Activated CD8-positive, alpha-beta memory T cell treated with anti-CD3 and anti-CD28 coated beads for 4 hours (primary cell): ENCODE measurements around the gene CYP4F2.
A peak's percentile ranks its signal among the peaks of the same experiment; 100 is the strongest.
"Not testable (repeated sequence)": the region's sequence is repeated elsewhere in the genome, so short reads cannot be mapped to it uniquely, and the experiment has no call there.

ENCODE experiments used
- DNase-seq, 2 donors: peaks; one replicate each; pipeline ENCODE4 v3.0.0-alpha.2; 2020; ENCODE audit warnings: low read depth in 2 of 2

Gene CYP4F2

DNA sequence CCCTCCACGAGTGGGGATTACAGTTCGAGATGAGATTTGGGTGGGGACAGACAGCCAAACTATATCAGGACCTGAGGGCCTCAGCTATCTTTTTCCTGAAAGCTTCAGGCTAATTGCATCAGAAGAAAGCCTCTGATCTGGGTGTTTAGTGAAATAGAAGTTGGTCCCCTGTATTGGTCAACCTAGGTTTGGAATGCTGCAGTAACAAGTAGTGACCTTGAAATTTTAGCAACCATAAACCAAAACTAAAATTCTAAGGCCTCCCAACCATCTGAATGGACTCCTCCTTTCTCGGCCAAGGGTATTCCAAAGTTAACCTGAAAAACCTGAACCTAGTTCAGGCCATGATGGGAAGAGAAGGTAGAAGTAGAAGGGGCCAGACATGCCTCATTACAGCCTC is 47.5 kb downstream of the CYP4F2 start:
- no peak for DNase-seq

DNA sequence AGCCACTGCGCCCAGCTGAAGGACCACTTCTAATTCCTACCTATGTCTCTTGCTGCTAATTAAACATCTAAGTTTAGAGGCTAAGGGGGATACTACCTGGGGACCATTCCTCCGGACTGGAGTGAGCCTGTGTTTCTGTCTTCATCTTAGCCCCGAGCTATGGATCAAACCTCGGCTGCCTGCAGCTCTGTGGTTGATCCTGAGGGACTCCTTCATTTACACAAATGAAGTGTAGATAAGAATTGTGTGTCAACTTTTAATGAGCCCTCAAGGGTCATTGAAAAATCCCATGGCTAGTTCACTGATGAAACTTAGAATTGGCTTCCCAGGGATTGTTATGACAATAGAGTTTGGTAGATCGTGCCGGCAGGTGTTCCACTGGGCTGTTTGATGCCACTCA is 51.0 kb downstream of the CYP4F2 start:
- no peak for DNase-seq

DNA sequence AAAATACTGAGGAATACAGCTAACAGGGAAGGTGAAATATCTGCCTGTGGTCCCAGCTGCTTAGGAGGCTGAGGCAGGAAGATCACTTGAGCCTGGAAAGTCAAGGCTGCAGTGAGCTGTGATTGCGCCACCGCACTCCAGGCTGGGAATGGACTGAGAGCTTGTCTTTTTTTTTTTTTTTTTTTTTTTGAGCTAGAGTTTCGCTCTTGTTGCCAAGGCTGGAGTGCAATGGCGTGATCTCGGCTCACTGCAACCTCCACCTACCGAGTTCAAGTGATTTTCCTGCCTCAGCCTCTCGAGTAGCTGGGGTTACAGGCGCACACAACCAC is 54.0 kb downstream of the CYP4F2 start:
- DNase-seq = not testable (repeated sequence)

DNA sequence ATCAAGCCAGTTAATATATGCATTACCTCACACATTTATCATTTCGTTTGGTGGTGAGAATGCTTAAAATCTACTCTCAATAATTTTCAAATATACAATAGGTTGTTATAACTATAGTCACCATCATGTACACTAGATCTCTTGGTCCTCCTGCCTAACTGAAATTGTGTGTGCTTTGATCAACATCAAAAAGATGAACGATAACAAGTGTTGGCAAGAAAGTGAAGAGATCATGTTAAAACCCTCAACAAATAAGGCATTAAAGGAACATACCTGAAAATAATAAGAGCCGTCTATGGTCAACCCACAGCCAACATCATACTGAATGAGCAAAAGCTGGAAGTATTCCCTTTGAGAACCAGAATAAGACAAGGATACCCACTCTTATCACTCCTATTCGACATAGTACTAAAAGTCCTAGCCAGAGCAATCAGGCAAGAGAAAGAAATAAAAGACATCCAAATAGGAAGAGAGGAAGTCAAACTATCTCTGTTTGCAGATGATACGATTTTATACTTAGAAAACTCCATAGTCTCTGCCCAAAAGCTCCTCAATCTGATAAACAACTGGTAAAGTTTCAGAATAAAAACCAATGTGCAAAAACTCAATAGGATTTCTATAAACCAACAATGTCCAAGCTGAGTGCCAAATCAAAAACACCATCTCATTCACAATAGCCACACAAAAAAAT is 54.5 kb downstream of the CYP4F2 start:
- DNase-seq = no peak

DNA sequence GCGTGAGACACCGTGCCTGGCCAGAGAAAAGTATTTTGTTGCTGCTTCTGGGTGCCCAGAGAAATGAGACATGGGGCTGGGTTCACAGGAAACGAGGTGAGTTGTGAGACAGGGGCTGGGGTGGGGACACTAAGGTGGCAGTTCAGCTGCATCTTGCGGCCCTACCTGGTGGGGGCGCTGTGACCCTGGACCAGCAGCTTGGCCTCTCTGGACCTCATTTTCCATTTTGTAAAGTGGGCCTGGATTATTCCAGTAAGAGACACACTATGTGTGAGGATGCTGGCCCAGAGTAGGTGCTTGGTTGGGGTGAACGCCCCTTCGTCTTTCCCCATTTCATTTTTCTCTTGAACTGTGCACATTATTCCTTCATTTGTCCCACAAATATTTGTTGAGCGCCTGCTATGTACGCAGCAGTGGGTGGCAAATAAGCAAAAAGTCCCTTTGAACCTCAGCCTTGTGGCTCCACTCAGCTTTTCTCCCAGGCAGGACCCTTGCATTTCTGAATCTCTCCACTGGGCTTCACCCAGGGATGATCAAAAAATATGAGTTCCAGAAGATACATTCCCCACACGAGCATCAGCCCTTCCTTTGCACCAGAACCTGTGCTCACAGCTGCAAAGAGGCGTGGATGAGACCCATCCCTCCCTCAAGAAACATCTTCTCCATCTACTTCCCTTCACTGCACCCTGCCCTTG is 55.9 kb downstream of the CYP4F2 start:
- DNase-seq = no peak

- no peak for DNase-seq
These were observed 57.0 kb downstream of the CYP4F2 start for GRCh38 chr19:15840833-15841232.

- DNase-seq = not testable (repeated sequence)
These were observed 58.0 kb downstream of the CYP4F2 start for GRCh38 chr19:15839888-15840287.

- no peak for DNase-seq
These were observed 59.5 kb downstream of the CYP4F2 start for GRCh38 chr19:15838351-15838750.

DNA sequence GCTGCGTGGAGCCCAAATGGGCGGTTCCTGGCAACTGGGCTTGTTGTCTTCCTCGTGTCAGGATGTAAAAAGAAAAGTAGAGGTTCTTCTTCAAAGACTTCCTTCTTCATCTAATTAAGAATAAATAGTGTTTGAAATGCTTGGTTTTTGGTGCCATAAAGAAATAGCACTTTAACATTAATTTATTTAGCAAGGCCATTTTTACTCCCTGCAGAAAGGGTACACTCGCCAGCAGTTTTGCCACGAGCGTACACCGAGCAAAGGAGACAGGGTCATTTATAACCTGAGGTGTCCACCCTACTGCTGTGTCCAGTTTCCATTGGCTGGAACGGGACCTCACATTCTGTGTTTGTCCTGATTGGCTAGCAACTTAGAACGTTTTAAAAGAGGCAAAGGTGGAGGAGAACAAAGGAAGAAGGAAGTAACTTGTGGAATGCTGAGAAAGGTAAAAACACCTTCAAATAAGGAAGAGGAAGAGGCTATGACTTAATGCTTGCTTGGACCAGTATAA is 60.6 kb downstream of the CYP4F2 start:
- no peak for DNase-seq

- peak; percentile 89 to 90 for DNase-seq
These were observed 61.3 kb downstream of the CYP4F2 start for GRCh38 chr19:15836330-15837220.

GRCh38 chr19:15835565-15836329 is 62.1 kb downstream of the CYP4F2 start:
- peak; percentile 20 to 39 for DNase-seq

GRCh38 chr19:15834232-15834631 is 63.6 kb downstream of the CYP4F2 start:
- DNase-seq = not testable (repeated sequence)

DNA sequence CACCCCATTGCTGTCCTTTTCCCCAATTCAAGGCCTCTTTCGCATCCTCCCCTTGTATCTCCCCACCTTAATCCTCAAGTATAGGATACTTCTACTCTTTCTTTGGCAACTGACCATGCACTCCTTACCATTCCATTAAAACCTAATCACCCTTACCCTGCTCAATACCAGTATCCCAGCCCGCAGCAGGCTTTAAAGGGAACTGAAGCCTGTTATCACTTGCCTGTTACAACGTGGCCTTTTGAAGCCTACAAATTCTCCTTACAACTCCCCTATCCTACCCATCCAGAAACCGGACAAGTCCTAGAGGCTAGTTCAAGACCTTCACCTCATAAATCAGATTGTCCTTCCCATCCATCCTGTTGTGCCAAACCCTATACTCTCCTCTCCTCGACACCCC is 66.2 kb downstream of the CYP4F2 start:
- no peak for DNase-seq

GRCh38 chr19:15829786-15830185 is 68.1 kb downstream of the CYP4F2 start:
- DNase-seq = no peak

DNA sequence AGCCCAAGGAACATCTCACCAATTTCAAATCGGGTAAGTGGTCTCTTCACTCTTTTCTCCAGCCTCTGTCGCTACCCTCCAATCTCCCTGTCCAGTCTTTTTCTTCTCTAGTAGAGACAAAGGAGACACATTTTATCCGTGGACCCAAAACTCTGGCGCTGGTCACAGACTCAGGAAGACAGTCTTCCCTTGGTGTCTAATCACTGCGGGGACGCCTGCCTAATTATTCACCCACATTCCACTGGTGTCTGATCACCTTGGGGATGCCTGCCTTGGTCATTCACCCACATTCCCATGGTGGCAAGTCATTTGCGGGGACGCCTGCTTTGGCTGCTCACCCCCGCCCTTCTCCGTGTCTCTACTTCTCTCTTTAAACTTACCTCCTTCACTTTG is 68.6 kb downstream of the CYP4F2 start:
- DNase-seq = no peak

GRCh38 chr19:15828611-15829305 is 69.1 kb downstream of the CYP4F2 start:
- not testable (repeated sequence) for DNase-seq

GRCh38 chr19:15828121-15828610 is 69.7 kb downstream of the CYP4F2 start:
- DNase-seq = no peak
